Mesothelial cell of epicardium (in vitro differentiated cells): ENCODE results near the gene PELO. TPM values are rescaled to one million over a fixed set of nuclear protein-coding genes. Genes with fewer than 3 reads are reported as not detected.

ENCODE experiments used
- DNase-seq, 2 experiments: peaks; one replicate each; pipeline ENCODE4 v3.0.0; 2021; ENCODE audit warnings: low spot score in 2 of 2; ENCODE audit not compliant: unreplicated experiment in 2 of 2
- H3K27ac Mint-ChIP-seq: 2 replicates; pipeline ENCODE4 v1.8.0; 2021; ENCODE audit warnings: mixed read lengths
- H3K27me3 Mint-ChIP-seq: 2 replicates; pipeline ENCODE4 v1.8.0; 2021; ENCODE audit warnings: low read depth, mixed read lengths
- H3K36me3 Mint-ChIP-seq: 2 replicates; pipeline ENCODE4 v1.8.0; 2021; ENCODE audit warnings: mixed read lengths
- H3K4me1 Mint-ChIP-seq: 2 replicates; pipeline ENCODE4 v1.8.0; 2021; ENCODE audit warnings: mixed read lengths
- H3K4me3 Mint-ChIP-seq: 2 replicates; pipeline ENCODE4 v1.8.0; 2021; ENCODE audit warnings: mild to moderate bottlenecking, moderate library complexity, mixed read lengths
- H3K9me3 Mint-ChIP-seq: 2 replicates; pipeline ENCODE4 v1.8.0; 2021; ENCODE audit warnings: mixed read lengths
- total RNA-seq: library from RNA; stranded (reverse); gene quantifications from 3 replicates; pipeline ENCODE4 v1.2.1, GENCODE V29; 2021
- TF ChIP-seq, protein P1 (sequence below): fragments of 200-600 bp; sonication (generic); IDR thresholded peaks from one replicate; pipeline ENCODE4 v1.5.0; 2021; ENCODE audit warnings: antibody characterized with exemption; ENCODE audit not compliant: unreplicated experiment

The PELO gene
- total RNA-seq, 1 donor from 2014 or later, result 14.0 TPM

DNA sequence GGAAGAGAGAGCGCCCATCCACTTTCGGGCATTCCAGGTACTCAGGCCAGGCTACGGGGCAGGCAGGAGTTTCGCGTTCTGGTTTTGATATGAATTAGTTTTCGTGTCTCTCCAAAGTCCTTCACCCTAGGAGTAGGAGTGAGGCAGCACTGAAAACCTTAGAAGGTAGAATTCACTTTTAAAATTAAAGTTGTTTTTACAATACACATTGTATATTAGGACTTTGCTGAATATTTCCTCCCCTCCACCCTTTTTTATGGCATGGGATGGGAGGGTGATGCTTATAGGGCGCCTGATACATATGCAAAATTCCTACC lies 747 bp downstream of the PELO start:
- Mint-ChIP-seq H3K4me3 (peak overlapping the region; percentile 80), H3K9me3 (no peaks in the 10 kb centered on the region), H3K27me3 (peaks cover 45% of the 10 kb centered on the region), H3K4me1 (peaks cover 12% of the 10 kb centered on the region), H3K27ac (peak overlapping the region; percentile 14), H3K36me3 (no peaks in the 10 kb centered on the region)
- DNase-seq, result no peak
- TF ChIP-seq, protein P1, sequence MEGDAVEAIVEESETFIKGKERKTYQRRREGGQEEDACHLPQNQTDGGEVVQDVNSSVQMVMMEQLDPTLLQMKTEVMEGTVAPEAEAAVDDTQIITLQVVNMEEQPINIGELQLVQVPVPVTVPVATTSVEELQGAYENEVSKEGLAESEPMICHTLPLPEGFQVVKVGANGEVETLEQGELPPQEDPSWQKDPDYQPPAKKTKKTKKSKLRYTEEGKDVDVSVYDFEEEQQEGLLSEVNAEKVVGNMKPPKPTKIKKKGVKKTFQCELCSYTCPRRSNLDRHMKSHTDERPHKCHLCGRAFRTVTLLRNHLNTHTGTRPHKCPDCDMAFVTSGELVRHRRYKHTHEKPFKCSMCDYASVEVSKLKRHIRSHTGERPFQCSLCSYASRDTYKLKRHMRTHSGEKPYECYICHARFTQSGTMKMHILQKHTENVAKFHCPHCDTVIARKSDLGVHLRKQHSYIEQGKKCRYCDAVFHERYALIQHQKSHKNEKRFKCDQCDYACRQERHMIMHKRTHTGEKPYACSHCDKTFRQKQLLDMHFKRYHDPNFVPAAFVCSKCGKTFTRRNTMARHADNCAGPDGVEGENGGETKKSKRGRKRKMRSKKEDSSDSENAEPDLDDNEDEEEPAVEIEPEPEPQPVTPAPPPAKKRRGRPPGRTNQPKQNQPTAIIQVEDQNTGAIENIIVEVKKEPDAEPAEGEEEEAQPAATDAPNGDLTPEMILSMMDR, result no peak

DNA sequence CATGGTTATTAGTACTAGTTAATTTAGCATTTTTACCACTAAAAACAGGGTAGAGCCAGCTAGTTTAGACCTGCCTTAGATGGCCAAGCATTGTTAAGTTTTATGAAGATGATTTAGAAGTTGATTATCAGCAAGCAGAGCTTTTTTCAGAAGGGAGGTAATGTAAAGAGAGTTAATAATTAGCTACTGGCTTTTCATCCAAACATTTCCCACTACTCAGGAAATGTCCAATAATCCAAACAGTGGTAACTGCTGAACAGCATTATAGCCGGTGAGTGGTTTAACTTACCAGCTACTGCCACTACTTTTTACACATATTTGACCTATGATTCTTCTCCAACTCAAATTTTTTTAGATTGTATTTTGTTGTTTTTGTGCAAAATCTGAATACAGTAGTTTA lies 1.7 kb downstream of the PELO start:
- peaks cover 45% of the 10 kb centered on the region for H3K27me3 Mint-ChIP-seq
- peaks cover 12% of the 10 kb centered on the region for H3K4me1 Mint-ChIP-seq

DNA sequence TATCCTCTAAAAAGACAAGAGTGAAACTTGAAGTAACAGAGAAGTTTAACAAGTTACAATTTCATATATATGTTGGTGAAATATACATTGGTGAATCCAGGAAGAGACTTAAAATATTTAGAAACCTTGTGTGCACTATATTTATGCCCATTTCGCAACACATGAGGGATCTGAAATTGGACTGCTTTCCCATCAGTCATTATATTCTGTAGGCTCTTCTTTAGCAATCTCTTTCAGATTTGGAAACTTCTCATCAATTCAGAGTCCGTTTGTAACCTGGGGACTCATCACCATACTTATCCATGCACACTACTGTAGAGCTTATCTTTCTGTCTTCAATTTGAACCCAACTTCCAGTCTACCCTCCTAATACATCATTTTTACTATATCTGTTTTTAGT lies 2.1 kb downstream of the PELO start:
- Mint-ChIP-seq H3K4me3 (peak overlapping the region; percentile 4), H3K4me1 (peaks cover 12% of the 10 kb centered on the region), H3K27ac (no peak overlapping the region), H3K27me3 (peaks cover 45% of the 10 kb centered on the region), H3K9me3 (no peaks in the 10 kb centered on the region), H3K36me3 (no peaks in the 10 kb centered on the region)
- TF ChIP-seq, protein P1, result no peak
- no peak for DNase-seq

More for the DNA sequence above, 1.7 kb downstream of the PELO start:
- Mint-ChIP-seq H3K9me3 (no peaks in the 10 kb centered on the region), H3K27ac (no peak overlapping the region), H3K4me3 (peak overlapping the region; percentile 80), H3K36me3 (no peaks in the 10 kb centered on the region)
- TF ChIP-seq, protein P1, result no peak
- DNase-seq, result no peak

DNA sequence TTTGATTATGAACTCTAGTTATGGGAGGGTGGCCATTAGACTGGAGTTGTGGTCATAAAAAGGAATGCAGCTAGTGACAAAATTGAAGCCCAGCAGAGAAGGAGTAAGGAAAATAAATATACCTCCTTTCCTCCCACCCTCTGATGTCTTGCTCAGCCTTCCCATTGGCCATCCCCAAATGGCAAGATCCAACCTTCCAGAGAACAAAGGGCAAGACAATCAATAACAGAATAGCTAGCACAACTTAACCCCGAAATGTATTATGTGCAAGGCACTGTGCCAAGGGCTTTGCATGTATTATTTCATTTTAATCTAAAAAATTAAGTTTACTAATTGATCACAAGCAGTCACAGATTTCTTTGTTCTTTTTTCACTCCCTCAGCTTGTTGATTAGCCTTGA lies 3.6 kb downstream of the PELO start:
- no peak for DNase-seq
- peaks cover 43% of the 10 kb centered on the region for H3K27me3 Mint-ChIP-seq
- peaks cover 12% of the 10 kb centered on the region for H3K4me1 Mint-ChIP-seq
- TF ChIP-seq, protein P1, result no peak
- H3K27ac Mint-ChIP-seq, result no peak overlapping the region
- no peaks in the 10 kb centered on the region for H3K9me3 Mint-ChIP-seq
- no peak overlapping the region for H3K4me3 Mint-ChIP-seq
- H3K36me3 Mint-ChIP-seq, result no peaks in the 10 kb centered on the region

DNA sequence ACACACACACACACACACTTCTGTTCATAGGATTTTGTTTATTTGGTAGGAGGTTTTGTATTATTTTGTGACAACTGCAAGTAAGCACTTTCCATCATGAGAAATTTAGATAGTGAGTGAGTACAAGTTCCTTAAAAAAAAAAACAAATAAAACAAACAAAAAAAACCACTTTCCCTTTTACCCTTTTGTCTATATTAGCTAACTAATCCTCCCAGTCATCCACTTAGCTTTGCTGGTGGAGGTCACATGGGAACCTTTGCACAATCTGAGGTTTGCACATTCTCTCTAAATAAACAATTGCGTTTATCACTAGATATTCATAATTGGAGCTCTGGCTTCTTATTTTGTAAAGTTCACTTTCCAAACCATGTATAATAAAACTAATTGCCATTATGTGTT lies 6.8 kb downstream of the PELO start:
- no peak overlapping the region for H3K4me3 Mint-ChIP-seq
- no peak overlapping the region for H3K27ac Mint-ChIP-seq
- H3K9me3 Mint-ChIP-seq, result no peaks in the 10 kb centered on the region
- no peaks in the 10 kb centered on the region for H3K36me3 Mint-ChIP-seq
- no peak for DNase-seq
- TF ChIP-seq, protein P1, result no peak
- H3K27me3 Mint-ChIP-seq, result peaks cover 14% of the 10 kb centered on the region
- peaks cover 15% of the 10 kb centered on the region for H3K4me1 Mint-ChIP-seq

DNA sequence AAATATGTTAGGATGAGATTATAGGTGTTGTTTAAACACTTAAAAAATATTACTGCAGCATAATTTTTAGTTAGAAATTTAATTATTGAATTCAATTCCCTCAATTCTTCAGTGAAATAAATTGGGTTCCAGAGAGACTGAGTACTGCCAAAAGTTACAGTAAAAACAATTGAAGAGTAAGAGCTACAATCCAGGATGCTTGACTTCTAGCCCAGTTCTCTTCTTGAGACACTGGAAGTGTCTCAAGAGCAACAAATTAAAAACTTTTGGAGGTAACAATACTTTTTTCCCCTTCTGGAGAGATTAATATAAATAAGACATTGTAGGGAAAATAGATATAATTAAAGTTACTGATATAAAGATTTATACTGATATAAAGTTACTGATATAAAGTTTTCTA lies 8.3 kb downstream of the PELO start:
- DNase-seq, result no peak
- no peaks in the 10 kb centered on the region for H3K9me3 Mint-ChIP-seq
- H3K27ac Mint-ChIP-seq, result no peak overlapping the region
- peaks cover 24% of the 10 kb centered on the region for H3K4me1 Mint-ChIP-seq
- TF ChIP-seq, protein P1, result no peak
- H3K27me3 Mint-ChIP-seq, result peaks cover 3% of the 10 kb centered on the region
- H3K4me3 Mint-ChIP-seq, result no peak overlapping the region
- no peaks in the 10 kb centered on the region for H3K36me3 Mint-ChIP-seq
